Endothelial cell of umbilical vein (primary cell): ENCODE results near the gene ANXA4.

ENCODE experiments used
- EZH2 ChIP-seq: IDR thresholded peaks from 2 replicates; pipeline ENCODE4 v1.6.1; 2012; ENCODE audit warnings: borderline replicate concordance, low read depth, mild to moderate bottlenecking, moderate library complexity, low read length, inconsistent platforms; ENCODE audit not compliant: severe bottlenecking
- MYC ChIP-seq: IDR thresholded peaks from one replicate; pipeline ENCODE4 v1.6.1; 2011; ENCODE audit warnings: mild to moderate bottlenecking, low read depth, low read length
- POLR2A ChIP-seq: IDR thresholded peaks from 2 replicates; pipeline ENCODE4 v1.6.1; 2012; ENCODE audit warnings: low read depth, mild to moderate bottlenecking, control low read depth, low read length
- TF ChIP-seq, protein P1 (sequence below): IDR thresholded peaks from 2 replicates; pipeline ENCODE4 v1.6.1; 2011; ENCODE audit not compliant: insufficient read depth, insufficient read length
- TF ChIP-seq, protein P2 (sequence below), 2 donors: IDR thresholded peaks; 1 replicate in 1 of 2; 2 replicates in 1 of 2; pipeline ENCODE4 v1.5.1; 2011; ENCODE audit warnings: low read length in 2 of 2, mild to moderate bottlenecking in 2 of 2, moderate library complexity in 2 of 2, control low read depth in 1 of 2, inconsistent platforms in 1 of 2, low read depth in 1 of 2; ENCODE audit not compliant: insufficient read depth in 1 of 2; ENCODE audit errors: extremely low read depth in 1 of 2

DNA sequence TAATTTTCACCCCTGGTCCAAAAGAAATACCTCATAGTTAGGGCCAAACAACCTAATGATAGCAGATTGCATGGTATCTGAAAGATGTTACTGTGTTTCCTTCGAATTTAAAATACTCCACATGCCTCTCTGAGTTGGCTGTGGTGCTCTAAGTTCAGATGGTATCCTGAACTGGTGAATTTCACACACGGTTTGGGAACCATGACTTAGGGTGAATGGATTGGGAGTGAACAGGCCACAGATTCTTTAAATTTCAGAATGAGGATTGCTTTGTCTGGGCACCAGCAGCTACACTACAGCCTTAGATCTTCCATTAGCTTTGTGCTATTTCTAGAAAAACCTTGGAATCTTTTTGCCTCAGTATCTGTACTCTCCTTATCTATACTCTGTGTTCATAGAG is 93.7 kb downstream of the ANXA4 start:
- no peak for TF ChIP-seq EZH2
- TF ChIP-seq, protein P1, sequence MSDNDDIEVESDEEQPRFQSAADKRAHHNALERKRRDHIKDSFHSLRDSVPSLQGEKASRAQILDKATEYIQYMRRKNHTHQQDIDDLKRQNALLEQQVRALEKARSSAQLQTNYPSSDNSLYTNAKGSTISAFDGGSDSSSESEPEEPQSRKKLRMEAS, result no peak
- TF ChIP-seq POLR2A, result no peak
- TF ChIP-seq, protein P2, sequence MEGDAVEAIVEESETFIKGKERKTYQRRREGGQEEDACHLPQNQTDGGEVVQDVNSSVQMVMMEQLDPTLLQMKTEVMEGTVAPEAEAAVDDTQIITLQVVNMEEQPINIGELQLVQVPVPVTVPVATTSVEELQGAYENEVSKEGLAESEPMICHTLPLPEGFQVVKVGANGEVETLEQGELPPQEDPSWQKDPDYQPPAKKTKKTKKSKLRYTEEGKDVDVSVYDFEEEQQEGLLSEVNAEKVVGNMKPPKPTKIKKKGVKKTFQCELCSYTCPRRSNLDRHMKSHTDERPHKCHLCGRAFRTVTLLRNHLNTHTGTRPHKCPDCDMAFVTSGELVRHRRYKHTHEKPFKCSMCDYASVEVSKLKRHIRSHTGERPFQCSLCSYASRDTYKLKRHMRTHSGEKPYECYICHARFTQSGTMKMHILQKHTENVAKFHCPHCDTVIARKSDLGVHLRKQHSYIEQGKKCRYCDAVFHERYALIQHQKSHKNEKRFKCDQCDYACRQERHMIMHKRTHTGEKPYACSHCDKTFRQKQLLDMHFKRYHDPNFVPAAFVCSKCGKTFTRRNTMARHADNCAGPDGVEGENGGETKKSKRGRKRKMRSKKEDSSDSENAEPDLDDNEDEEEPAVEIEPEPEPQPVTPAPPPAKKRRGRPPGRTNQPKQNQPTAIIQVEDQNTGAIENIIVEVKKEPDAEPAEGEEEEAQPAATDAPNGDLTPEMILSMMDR (IDR thresholded peaks at IDR 0.05; ENCODE audit: extremely low read depth in 1 of 2, insufficient read depth in 1 of 2, low read depth in 1 of 2, low read length in 2 of 2), result no peak
- no peak for TF ChIP-seq MYC
